Stimulated activated naive CD8-positive, alpha-beta T cell treated with anti-CD3 and anti-CD28 coated beads, Interleukin-15, Interleukin-2, amounts not matched to agents 100 U/mL and 50 U/mL, for 24 hours (primary cell): Measurements from ENCODE around the gene RNF151.

Experiments
- ATAC-seq: fragments of 150-1000 bp; cut with Tn5 transposase; one replicate; pipeline ENCODE4 v1.10.0; 2021
- DNase-seq: peaks from one replicate; pipeline ENCODE4 v3.0.0; 2021

RNF151 gene

DNA sequence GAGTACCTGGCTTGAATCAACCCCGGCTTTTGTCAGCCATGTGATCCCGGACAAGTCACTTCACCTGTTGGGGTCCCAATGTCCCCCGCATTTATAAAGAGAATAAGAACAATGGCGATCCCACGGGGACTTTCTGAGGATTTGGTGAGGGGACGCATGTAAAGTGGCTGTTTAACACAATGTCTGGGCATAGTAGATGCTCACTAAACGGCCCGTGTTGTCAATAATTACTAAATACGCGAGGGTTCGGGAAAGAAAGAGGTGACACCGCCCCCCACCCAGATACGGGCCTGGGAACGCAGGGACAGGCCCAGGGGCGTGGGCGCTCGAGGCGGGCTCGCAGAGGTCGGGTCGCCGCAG, 24.9 kb downstream of the RNF151 start:
- DNase-seq (no peak), ATAC-seq (no peak)

DNA sequence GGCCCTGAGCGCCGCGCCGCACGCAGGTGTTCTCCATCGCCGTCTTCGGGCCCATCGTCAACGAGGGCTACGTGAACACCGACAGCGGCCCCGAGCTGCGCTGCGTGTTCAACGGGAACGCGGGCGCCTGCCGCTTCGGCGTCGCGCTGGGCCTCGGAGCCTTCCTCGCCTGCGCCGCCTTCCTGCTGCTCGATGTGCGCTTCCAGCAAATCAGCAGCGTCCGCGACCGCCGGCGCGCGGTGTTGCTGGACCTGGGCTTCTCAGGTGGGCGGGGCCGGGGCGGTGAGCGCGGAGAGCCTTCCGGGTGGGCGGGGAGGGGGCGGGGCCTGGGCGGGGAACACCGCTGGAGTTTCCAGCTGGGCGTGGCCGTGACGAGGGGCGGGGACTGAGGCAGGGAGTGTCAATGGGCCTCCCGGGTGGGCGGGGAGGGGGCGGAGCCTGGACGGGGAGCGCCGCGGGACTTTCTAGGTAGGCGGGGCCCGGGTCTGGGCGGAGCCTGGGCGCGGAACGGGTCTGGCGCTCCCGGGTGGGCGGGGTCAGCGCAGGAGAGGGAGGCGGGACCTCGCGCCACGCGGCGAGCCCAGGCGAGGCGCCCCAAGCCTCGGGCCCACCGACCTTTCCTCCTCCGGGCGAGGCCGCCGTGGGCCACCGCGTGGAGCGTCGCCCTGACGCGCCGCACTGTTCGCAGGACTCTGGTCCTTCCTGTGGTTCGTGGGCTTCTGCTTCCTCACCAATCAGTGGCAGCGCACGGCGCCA, 25.5 kb downstream of the RNF151 start:
- ATAC-seq (peak; percentile 65), DNase-seq (peak; percentile 98)

DNA sequence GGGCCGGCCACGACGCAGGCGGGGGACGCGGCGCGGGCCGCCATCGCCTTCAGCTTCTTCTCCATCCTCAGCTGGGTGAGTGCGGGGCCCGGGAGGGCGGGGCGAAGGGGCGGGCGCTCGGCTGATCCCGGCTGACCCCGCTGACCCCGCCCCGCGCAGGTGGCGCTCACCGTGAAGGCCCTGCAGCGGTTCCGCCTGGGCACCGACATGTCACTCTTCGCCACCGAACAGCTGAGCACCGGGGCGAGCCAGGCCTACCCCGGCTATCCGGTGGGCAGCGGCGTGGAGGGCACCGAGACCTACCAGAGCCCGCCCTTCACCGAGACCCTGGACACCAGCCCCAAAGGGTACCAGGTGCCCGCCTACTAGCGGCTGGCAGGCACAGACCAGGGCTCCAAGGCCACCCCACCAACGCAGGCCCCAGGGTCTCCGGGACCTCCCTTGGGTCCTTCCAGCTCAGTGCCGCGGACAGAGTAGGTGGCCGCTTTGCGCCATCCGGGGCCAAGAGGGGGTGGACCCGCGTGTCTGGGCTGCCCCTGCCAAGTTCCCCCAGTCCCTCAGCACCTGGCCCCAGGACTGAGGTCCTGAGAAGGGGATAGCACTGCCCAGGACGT, 26.2 kb downstream of the RNF151 start:
- ATAC-seq (no peak), DNase-seq (no peak)

DNA sequence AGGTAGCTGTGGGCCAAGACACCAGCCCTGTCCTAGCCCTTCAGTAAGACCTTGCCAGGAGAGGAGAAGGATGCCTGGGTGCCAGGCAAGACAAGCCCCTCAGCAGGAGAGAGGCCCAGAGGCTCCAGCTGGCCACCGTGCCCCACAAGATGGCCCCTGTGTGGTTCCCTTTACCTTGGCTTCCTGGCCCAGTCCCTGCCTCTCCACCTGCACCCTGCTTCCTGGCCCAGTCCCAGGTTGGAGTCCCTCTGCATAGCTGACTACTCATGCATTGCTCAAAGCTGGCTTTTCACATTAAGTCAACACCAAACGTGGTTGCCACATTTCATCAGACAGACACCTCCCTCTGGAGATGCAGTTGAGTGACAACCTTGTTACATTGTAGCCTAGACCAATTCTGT, 27.1 kb downstream of the RNF151 start:
- DNase-seq = no peak
- no peak for ATAC-seq

DNA sequence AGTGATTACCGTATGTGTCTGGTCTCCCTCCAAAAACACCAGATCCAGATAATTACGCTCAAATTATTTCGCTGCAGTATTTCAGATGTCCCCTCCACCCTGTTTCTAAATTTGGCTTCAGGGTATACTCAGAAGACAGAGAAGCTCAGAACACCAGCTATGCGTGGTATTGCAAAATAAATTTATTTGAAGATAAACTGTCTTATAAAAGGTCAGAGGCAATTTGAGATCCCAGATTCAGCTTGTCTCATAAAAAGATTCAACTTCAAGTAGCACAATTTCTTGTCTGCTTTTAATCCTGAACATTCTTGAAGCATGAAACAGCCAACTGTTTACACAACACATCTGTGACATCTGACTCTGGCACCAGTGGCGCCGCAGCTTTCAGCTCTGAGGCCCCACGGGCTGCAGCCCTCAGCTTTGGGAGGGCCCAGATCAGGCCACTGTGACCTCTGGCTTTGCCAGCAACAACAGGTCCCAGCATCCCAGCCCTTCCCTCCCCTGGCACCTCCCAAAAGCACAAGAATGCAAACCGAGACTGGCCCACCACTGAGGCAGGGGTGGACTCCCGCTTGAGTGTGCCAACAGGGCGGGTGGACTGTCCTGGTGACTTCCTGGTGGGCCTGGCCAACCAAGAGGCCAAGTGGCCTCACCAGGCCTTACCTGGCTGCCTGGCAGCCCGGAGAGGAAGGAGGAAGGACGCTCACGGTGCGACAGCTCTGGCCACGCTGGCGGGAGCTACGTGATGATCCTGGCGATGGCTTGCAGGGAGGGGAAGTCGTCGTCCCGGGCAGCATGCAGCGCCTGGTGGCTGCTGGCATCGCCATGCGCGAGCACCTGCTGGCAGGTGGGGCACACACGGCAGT, 31.1 kb downstream of the RNF151 start:
- ATAC-seq (no peak), DNase-seq (no peak)

DNA sequence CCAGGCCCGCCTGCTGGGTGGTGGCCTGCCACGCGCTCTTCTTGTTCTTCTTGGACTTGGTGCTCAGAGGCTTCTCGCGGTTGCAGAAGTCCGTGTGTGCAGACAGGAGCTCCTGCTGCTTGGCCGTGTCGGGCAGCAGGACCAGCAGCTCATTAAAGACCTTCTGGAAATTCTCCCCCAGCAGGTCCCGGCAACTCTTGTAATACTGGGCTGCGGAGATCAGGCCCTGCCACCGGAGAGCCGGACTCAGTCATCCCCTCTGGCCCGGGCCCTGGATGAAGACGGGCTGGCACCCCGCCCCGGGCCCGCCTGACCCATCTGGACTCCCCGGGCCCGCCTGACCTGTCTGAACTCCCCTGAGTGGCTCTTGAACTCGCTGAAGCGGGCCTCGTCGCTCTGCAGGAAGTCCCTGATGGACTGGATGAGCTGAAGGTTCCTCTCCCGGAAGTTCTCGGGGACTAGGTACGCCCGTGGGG, 31.7 kb downstream of the RNF151 start:
- ATAC-seq (no peak), DNase-seq (no peak)

DNA sequence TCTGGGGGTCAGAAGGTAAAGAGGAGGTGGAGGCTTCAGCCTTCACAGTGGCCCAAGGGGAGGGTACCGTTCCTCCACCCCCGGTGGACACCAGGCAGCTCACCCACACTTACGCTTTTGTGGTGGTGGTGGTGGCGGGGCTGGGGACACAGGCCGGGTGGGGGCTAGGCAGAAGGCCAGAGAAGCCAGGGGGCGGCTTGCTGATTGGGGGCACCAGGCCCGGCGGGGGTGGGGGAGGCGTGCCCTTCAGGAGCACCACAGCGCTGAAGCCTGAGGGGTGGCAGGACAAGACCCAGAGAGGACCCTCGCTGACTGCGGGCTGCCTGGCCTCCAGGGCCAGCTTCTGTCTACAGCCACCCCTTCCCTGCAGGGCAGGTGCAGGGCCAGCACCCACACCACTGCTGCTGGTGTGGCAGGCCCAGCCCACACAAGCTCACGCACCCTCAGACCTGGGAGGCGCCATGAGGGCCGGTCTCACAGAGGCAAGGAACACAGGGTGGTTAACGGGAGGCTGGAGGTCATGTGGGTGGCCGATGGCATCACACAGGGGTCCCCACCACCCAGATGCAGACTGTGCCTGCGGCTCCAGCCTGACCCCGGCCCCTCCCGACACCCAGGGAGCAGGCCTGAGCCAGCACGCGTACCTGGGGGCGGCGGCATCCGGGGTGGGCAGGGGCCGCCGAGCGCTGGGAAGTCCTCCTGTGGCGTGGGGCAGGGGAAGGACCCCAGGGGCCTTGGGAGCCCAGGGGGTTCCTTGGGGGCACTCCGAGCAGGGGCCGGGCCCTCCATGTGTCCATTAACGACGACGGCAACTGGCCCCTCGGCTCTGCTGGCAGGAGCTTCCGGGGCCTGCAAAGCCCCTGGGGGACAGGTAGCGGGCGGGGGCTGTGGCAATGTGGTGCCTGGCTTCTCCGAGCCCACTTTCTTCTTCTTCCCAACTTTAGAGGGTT, 32.5 kb downstream of the RNF151 start:
- DNase-seq = no peak
- no peak for ATAC-seq

DNA sequence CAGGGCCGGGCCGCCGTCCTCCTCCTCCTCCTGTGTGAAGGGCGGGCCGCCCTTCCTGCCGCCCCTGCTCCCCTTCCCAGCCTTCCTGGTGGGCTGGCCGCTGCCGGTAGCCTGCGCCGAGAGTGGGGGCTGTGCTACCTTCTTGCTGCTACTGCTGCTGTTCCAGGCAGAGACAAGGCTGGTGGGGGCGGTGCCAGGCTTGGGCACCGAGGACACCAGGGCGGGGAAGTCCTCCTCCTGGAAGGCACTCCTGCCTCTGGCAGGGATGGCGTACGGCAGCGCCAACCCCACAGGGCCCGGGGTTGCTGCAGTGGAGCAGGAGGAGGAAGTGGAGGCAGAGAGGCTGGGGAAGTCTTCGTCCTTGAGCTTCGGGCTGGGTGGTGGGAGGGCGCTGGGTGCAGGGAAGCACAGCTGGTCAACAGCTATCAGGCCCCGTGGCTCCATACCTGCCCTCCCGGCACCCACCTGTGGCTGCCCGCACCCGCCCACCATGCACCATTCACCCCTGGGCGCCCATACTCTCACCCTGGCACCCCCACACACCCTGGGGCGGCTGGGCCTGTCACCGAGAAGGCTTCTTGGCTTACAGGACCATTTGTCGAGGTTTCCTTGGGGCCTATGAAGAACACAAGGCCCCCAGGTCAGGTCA, 33.3 kb downstream of the RNF151 start:
- DNase-seq (no peak), ATAC-seq (no peak)

DNA sequence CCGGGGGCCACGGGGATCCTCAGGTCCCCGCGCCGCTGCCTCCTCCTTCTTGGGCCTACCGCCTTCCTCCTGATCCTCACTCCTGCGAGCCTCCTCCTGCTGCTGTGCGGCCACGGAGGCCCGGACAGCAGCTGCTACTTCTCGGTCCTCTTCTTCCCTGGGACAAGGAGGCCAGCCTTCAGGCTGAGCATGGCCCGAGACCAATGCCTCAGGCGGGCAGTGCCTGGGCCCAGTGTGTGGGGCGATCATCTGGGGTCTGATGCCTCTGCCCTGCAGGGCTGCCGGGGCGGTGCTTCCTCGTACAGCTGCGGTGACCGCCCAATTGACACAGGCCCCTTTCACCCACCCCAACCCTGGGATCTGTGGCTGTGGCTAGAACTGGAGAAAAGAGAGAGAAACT, 34.4 kb downstream of the RNF151 start:
- ATAC-seq (no peak), DNase-seq (no peak)

DNA sequence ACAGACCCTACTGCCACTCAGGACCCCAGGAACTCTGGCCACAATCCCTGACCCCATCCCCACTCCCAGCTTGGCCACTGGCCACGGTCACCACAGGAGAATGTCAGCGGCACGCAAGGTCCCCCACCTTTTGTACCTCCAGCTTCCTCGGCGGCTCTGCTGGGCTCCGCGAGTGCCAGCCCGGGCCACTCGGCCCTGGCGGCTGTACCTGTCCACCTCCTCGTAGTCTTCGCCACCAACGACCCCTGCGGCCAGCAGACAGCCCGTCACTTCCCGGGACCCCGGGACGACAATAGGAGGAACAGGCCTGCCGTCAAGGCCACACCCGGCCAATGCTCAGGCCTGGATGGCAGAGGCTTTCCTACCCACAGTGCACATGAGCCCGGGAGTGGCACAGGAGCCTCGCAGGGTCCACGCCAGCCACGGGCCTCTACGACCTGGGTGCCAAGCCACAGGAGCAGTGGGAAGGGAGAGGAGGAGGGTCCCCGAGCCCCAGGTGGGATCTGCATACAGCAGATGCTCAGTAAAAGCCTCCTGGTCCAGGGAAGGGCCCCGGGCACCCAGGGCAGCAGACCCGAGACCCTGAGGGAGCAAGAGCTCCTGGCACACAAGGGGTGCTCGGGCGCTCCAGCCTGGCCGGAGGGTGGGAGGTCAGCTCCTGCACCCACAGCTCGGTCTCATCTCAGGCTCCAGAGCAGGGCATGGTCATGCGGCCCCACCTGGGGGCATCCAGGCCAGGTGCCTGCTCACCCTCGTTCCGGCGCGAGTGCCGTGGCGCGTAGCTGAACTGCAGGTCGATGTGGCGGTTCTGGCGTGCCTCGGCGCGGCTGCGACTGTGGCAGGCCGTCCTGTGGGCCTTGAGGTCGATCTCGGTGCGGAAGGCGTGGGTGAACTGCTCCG, 35.0 kb downstream of the RNF151 start:
- no peak for ATAC-seq
- DNase-seq = no peak

DNA sequence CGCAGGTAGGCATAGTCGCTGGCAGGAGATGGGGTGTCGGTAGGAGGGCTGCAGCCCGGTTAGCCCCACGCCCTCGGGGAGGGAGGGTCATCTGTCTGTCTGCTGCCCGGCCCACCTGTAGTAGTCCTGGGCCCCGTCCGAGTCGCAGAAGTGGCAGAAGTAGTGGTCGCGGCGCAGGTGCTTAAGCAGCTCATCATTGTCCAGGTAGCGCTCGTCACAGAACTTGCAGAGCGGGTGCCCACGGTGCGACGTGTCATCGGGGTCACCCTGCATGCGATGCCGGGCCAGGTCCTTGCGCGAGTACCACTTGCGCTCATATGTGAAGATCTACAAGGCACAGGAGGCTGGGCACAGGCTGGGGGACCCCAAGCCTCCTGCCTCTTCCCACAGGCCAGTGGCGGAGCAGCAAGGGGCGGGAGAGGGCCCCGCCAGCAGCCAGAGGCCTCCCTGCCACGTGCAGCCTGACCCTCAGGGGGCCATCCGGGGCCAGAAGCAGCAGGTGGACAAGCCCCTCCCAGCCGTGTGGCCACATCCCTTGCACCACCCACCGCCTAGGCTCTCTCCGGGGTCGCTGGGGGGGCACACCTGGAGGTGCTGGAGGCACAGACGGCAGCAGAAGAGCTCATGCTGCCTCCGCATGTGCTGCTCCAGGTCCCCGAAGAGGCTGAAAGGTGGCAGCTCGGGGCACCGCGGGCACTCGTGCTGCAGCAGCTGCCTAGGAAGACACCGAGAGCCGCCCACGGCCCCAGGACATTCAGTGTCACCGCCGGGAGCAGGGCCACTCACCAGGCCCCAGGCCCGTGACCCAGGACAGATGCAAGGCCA, 36.0 kb downstream of the RNF151 start:
- ATAC-seq = no peak
- no peak for DNase-seq

DNA sequence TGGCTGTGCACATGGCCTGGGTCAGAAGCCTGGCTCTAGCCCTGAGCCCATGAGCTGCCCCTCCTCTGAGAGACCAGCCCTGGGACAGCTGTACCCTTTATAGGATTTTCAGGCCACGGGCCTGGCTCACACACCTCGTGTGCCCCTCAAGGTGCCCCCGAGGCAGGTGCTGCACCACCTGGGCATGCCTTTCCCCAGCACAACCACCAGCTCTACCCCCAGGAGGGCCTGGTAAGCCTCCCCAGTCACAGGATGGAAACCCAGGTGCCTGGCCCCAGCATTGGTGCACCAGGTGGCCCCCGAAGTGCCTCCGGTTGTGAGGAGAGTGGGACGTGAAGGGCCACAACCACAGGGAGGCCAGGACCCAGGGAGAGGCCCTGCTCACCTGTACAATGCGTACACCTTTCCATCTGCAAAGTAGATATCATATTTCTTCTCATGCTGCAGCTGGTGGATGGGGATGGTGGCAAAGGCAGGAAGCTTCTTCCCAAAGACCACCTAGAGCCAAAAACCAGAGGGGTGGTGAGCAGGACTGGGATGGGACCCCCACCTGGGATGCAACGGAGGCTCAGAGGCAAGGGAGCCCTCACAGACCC, 36.7 kb downstream of the RNF151 start:
- no peak for ATAC-seq
- DNase-seq = no peak

DNA sequence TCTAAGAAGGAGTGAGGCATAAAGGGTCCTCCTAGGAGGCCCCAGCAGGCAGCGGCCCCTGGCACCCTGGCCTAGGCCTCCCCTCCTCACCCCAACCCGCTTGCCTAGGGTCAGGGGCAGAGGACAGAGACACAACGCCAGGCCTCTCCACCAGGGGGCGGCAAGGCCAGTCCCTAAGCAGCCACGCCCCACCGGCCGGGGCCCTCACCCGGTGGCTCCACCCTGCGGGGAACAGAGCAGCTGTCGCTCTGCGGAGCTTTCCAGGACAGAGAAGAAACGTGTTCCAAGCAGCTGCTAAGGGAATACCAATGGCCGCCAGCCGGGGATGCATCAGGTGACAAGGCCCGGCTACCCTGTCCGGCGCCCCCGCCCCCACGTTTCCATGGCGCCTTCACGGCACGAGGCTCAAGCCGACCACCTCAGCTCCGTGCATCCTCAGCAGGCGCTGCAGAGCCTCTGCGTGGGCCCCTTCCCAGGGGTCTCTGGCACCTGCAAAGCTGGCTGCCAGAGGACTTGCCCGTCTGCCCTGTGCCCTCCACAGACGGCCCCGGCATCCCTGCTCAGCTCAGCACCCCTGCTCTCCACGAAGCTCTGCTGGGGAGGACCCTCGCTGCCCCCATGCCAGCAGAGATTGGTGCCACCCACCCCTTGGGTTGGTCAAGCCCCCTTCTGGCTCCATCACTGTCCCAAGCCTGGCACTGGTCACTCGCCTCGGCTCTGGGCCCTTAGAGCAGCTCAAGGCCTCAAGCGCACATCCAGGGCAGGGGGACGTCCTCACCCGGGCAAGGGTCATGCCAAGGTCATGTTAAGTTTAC, 37.4 kb downstream of the RNF151 start:
- ATAC-seq = peak; percentile 83

DNA sequence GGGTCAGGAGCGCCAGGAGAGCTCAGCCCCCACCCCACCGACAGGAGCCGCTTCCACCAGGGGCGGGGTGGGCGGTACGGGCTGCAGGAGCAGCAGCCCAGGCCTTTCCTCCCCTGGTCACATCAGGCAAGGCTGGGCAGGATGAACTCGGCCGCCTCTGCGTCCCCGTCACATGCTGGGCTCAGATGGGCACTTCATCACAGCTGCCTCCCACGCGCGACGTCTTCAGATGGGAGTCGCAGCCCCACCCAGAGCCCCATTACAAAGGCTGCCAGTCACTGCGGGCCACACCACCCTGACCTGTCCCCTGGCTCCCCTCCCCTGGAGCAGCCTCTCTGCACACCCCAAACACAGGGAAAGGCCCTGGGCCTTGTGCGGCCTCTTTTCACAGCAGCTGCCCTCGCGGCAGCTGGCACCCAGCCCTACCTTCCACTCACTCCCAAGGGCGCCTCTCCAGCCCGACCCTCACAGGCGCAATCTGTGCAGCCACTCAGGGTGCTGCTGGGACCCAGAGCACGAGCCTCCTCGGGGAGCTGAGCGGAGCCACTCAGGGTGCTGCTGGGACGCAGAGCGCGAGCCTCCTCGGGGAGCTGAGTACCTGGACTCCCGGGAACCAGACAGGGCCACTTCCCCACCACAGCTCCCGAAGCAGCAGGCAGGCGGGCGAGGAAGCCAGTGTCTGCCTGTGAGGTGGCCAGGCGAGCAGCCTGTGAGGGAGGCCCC, 38.3 kb downstream of the RNF151 start:
- DNase-seq = no peak
- ATAC-seq = no peak

More for the DNA sequence above, 37.4 kb downstream of the RNF151 start:
- peak; percentile 94 for DNase-seq

DNA sequence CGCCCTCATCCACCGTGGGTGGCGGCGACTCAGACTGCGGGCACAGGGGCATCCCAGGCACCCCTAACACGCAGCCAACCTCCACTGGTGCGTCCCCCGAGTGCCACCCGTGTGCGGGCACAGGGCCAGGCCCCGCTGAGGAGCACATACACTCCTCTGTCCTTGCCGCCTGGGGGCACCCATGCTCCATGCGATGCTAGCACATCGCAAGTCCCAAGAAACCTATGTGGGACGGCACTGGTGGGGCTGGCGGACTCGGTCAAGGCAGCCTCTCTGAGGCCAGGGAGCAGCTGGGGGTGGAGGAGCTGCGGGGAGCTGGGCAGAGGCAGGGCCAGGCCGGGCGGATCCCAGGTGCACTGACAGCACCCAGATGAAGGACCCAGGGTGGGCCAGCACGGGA, 39.0 kb downstream of the RNF151 start:
- no peak for DNase-seq
- ATAC-seq = no peak

DNA sequence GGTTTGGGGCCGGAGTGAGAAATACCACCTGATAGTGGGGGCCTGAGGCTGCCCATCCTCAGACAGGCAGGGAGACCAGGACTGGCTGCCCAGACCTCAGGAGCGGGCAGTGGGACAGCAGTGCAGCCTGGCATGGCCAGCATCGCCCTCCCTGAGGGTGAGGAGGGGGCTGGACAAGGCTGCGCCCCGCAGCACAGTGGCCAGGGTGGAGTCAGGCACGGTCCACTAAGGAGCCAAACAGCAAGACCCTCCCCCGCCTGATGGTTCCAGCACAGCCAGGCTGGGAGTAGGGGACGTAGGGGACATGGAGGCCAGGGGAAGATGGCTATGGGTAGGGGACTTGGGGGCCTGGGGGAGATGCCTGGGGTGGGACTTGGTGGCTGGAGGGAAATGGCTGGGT, 39.7 kb downstream of the RNF151 start:
- DNase-seq = no peak
- ATAC-seq = no peak

DNA sequence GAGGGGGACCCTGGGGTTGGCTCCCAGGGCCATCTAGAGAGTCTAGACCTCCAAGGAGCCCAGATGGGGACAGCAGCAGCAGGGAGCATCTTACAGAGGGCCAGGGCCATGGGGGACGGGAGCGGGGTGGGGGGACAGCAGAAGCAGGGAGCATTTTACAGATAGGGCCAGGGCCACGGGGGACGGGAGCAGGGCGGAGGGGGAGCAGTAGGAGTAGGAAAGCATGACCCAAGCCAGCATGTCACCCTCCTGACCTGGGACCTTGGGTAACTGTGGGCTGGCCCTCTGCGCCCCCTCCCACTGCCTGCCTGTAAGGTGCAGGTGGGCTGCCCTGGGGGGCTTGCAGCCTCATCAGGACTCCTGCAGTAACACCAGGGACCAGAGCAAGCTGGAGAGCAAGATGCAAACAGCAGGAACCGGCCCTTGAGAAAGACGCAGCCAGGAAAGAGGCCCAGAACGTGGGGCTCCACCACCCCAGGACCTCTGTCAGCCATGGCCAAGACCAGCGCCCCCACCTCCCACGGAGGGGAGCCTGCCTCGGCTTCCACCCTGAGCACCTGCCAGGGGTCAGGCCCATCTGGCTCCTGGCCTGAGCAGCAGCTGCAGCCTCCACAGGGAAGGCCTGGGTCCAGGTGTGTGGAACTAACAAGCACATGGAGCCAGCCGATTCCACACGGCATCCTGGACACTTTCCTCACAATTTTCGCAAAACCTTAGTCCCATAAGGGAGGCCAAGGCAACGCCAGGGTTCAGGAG, 40.6 kb downstream of the RNF151 start:
- ATAC-seq = no peak
- no peak for DNase-seq
